Activated CD8-positive, alpha-beta memory T cell treated with anti-CD3 and anti-CD28 coated beads, Interleukin-2, amount 10 ng/mL, durations not matched to agents 7 days and 5 days (primary cell): ENCODE results near the gene CAPZA1. TPM values are rescaled to one million over a fixed set of nuclear protein-coding genes. Genes with fewer than 3 reads are reported as not detected.

Experiments
- ATAC-seq: fragments of 150-1000 bp; cut with Tn5 transposase; one replicate; pipeline ENCODE4 v1.10.0; 2021; ENCODE audit warnings: moderate library complexity
- CTCF ChIA-PET: fragments of 350-600 bp; sonication (Branson Sonifier 250); formaldehyde crosslinking; loops from one replicate; lab custom pipeline; 2021; ENCODE audit warnings: antibody characterized with exemption; lab: Charles Lee
- DNase-seq: peaks from one replicate; pipeline ENCODE4 v3.0.0-alpha.2; 2020
- H3K27ac Mint-ChIP-seq: one replicate; pipeline ENCODE4 v1.8.0; 2021; ENCODE audit warnings: mild to moderate bottlenecking, mixed read lengths
- H3K27me3 Mint-ChIP-seq: one replicate; pipeline ENCODE4 v1.8.0; 2021; ENCODE audit warnings: mixed read lengths
- H3K36me3 Mint-ChIP-seq: one replicate; pipeline ENCODE4 v1.8.0; 2021; ENCODE audit warnings: mild to moderate bottlenecking, mixed read lengths
- H3K4me1 Mint-ChIP-seq: one replicate; pipeline ENCODE4 v1.8.0; 2021; ENCODE audit warnings: mixed read lengths
- H3K4me3 Mint-ChIP-seq: one replicate; pipeline ENCODE4 v1.8.0; 2021; ENCODE audit warnings: mild to moderate bottlenecking, moderate library complexity, mixed read lengths
- H3K9me3 Mint-ChIP-seq: one replicate; pipeline ENCODE4 v1.8.0; 2022; ENCODE audit warnings: low read depth, mixed read lengths
- total RNA-seq, 2 experiments: library from RNA; stranded (reverse); gene quantifications; one replicate each; pipeline ENCODE4 v1.2.3, GENCODE V29; 2021

Gene CAPZA1
- total RNA-seq, 2 experiments from 2014 or later, result 293 to 301 TPM

GRCh38 chr1:112719706-112720105, 100.1 kb downstream of the CAPZA1 start:
- Mint-ChIP-seq H3K27ac (no peak overlapping the region), H3K4me3 (no peak overlapping the region), H3K36me3 (no peaks in the 10 kb centered on the region), H3K27me3 (peaks cover 26% of the 10 kb centered on the region), H3K9me3 (no peaks in the 10 kb centered on the region), H3K4me1 (peaks cover 28% of the 10 kb centered on the region)
- no peak for ATAC-seq
- DNase-seq, result no peak
- CTCF ChIA-PET, result interaction anchor here (1.2 to 10.8 kb wide), 8 partner anchors 10 to 357 kb away, joined by 3 to 219 read pairs (median 10); partner anchors contain the start of genes LRIG2 and RHOC

DNA sequence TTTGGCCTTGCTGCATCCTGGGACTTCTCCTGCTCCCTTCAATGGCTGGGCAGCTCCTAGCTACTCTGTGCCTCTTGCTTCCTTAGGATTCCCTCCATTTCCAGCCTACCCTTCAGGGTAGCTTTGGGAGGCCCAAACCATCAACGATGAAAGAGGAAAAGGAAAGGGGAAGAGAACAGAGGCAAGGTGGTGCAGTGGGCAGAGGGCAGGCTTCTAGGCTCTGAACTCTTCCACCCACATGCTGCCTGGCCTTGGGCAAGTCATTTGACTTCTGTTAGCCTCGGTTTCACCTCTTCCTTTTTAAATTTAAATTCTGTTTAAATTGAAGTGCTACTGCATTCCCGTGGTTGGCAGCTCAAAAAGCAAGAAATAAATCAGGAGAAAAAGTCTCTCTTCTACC, 101.2 kb downstream of the CAPZA1 start:
- Mint-ChIP-seq H3K36me3 (no peaks in the 10 kb centered on the region), H3K4me1 (peaks cover 24% of the 10 kb centered on the region), H3K9me3 (no peaks in the 10 kb centered on the region), H3K27me3 (peaks cover 26% of the 10 kb centered on the region), H3K27ac (no peak overlapping the region), H3K4me3 (no peak overlapping the region)
- DNase-seq, result no peak
- CTCF ChIA-PET, result interaction anchor here (1.7 to 10.8 kb wide), 3 partner anchors 83 to 352 kb away, joined by 7 to 219 read pairs (median 24); partner anchors contain the start of gene LRIG2
- ATAC-seq, result no peak

Other genes starting within 250 kb of the CAPZA1 start
- 1 to 10 TPM; 2.8 to 7.0 TPM for gene CTTNBP2NL, start 223.6 kb upstream of the CAPZA1 start, total RNA-seq
- under 1 TPM; 0.07 to 0.12 TPM for gene WNT2B, start 110.9 kb upstream of the CAPZA1 start, total RNA-seq
- gene ST7L, start 691 bp upstream of the CAPZA1 start, total RNA-seq, result 10 to 100 TPM; 13.2 to 18.9 TPM
- gene MOV10, start 54.8 kb downstream of the CAPZA1 start, total RNA-seq, result 100 to 1,000 TPM; 112 to 171 TPM
- 100 to 1,000 TPM; 105 to 130 TPM for gene RHOC, start 87.3 kb downstream of the CAPZA1 start, total RNA-seq
- under 1 TPM in 1 of 2 experiments, not detected in 1; 0.26 TPM for gene PPM1J, start 95.5 kb downstream of the CAPZA1 start, total RNA-seq